AG10803 (cell line): ENCODE measurements around the gene SYPL1.

Source experiments
- DNase-seq: peaks from one replicate; pipeline ENCODE4 v3.0.0; 2010; ENCODE audit warnings: low read depth
- H3K4me3 ChIP-seq: 2 replicates; pipeline ENCODE4 v1.5.1; 2011; ENCODE audit warnings: mild to moderate bottlenecking, low read length, control low read depth
- CTCF ChIP-seq: conservative IDR thresholded peaks from 2 replicates; pipeline ENCODE4 v1.5.1; 2011; ENCODE audit warnings: mild to moderate bottlenecking, low read length, control low read depth, inconsistent platforms

The SYPL1 gene

DNA sequence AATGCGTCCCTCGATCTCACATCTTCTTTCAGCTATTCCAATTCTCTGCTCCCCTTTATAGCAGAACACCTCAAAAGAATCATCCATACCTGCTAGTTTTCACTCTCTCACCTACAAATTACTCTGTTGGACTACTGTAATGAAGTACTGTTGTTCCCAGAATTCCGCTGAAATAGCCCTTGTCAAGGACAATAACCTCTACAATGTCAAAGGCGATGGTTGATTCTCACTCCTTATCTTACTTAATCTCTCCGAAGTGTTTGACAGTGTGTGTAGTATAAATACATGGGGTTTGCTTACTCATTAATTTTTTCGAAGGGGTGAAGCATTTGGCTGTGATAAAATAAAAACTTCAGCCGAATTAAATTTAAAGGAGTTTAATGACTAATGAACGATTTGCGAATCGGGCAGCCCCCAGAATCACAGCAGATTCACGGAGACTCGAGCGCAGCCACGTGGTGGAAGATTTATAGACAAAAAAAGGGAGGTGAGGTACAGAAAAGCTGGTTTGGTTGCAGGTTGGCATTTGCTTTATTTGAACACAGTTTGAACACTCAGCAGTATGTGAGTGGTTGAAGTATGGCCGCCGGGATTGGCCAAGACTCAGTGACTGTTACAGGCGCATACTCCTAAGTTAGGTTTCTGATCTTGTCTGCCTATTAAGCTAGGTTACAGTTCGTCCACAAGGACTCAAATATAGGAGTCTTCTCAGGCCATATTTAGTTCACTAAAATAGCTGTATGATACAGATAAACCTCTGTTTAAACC is 29.8 kb downstream of the SYPL1 start:
- DNase-seq: no peak
- no peak overlapping the region for H3K4me3 ChIP-seq
- TF ChIP-seq CTCF: no peak

DNA sequence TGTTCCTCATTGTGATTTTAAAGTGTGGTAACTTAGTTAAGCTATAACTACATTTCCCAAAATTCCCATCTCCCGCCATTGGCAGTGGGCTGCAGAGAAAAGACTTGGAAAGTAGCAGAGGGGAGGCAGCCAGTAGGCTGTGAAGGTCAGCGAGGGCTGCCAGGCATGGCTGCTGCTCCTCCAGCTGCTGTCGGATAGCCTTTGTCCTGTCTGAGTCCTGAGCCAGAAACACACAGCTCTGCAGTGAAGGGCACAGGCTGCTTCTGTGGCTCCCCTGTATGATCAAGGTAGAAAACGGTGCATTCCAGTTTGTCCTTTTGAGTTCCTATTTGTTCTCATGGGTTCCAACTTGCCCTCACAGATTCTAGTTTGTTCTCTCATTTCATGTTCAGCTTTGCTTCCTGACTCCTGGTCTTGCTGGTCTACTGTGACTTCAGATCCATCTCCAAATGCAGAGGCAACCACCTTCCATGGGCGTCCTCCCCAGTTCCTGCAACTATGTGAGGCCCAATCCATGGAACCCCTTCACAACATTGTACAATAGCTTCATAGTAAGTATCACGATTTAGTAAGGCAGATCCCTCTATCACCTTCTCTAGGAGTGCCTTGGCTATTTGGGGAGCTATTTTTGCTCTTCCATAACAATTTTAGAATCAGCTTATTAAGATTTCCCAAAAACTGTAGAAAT is 31.7 kb downstream of the SYPL1 start:
- H3K4me3 ChIP-seq: no peak overlapping the region
- DNase-seq: no peak
- TF ChIP-seq CTCF: no peak

DNA sequence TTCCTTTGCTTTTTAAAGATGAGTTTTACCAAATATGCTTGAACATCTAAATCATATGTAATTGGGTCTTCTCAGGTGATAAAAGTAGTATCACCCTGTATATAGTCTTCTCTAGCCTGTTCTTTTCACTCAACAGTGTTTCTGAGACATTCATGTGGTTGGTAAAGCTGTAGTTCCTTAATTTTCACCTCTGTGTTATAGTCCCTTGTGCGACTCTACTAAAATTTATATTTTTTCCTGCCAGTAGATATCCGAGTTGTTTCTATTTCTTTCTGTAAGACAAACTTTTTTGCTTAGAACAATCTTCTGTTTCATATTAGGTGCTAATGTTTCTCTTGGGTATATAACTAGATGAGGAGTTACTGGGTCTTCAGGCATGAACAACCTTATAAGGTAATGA is 35.6 kb downstream of the SYPL1 start:
- no peak for TF ChIP-seq CTCF
- no peak for DNase-seq
- no peak overlapping the region for H3K4me3 ChIP-seq

- TF ChIP-seq CTCF: no peak
- no peak overlapping the region for H3K4me3 ChIP-seq
- DNase-seq: no peak
Measured at GRCh38 chr7:106075937-106076336, 36.2 kb downstream of the SYPL1 start.

- no peak overlapping the region for H3K4me3 ChIP-seq
- TF ChIP-seq CTCF: no peak
- DNase-seq: no peak
Measured at GRCh38 chr7:106074257-106074656, 37.9 kb downstream of the SYPL1 start.

- DNase-seq: no peak
- H3K4me3 ChIP-seq: no peak overlapping the region
- no peak for TF ChIP-seq CTCF
Measured at GRCh38 chr7:106073701-106074100, 38.4 kb downstream of the SYPL1 start.

DNA sequence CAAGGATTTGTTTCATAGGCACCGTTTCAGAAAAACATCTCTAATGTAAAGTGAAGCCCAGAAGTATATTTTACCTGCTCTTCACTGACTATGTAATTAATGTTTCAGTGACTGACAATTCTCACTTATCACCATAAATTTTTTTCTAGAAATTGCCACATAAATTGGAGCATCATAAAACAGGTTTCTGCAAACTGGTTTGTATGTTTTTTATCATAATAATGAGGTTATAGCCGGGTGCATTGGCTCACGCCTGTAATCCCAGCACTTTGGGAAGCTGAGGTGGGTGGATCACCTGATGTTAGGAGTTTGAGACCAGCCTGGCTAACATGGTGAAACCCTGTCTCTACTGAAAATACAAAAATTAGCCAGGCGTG is 39.4 kb downstream of the SYPL1 start:
- no peak for DNase-seq
- no peak overlapping the region for H3K4me3 ChIP-seq
- no peak for TF ChIP-seq CTCF
